Stimulated activated naive CD8-positive, alpha-beta T cell treated with anti-CD3 and anti-CD28 coated beads, Interleukin-15, amount 100 ng/mL, for 72 hours (primary cell): ENCODE measurements around the gene PRRX1.

Experiments used
- ATAC-seq: fragments of 150-1000 bp; cut with Tn5 transposase; 2 replicates; pipeline ENCODE4 v1.10.0; 2021; ENCODE audit warnings: mild to moderate bottlenecking, moderate library complexity
- DNase-seq, 2 donors: peaks; one replicate each; pipeline ENCODE4 v3.0.0; 2021 to 2022
- H3K27ac Mint-ChIP-seq, 2 donors: one replicate each; pipeline ENCODE4 v1.8.0; 2022; ENCODE audit warnings: mild to moderate bottlenecking in 2 of 2, mixed read lengths in 2 of 2, moderate library complexity in 2 of 2
- H3K27me3 Mint-ChIP-seq: one replicate; pipeline ENCODE4 v1.8.0; 2022; ENCODE audit warnings: mixed read lengths
- H3K4me1 Mint-ChIP-seq: one replicate; pipeline ENCODE4 v1.8.0; 2022; ENCODE audit warnings: mild to moderate bottlenecking, mixed read lengths
- H3K4me3 Mint-ChIP-seq, 2 donors: one replicate each; pipeline ENCODE4 v1.8.0; 2022; ENCODE audit warnings: mild to moderate bottlenecking in 2 of 2, mixed read lengths in 2 of 2, moderate library complexity in 1 of 2
- H3K9me3 Mint-ChIP-seq, 2 donors: one replicate each; pipeline ENCODE4 v1.8.0; 2022; ENCODE audit warnings: mixed read lengths in 2 of 2

Gene PRRX1

DNA sequence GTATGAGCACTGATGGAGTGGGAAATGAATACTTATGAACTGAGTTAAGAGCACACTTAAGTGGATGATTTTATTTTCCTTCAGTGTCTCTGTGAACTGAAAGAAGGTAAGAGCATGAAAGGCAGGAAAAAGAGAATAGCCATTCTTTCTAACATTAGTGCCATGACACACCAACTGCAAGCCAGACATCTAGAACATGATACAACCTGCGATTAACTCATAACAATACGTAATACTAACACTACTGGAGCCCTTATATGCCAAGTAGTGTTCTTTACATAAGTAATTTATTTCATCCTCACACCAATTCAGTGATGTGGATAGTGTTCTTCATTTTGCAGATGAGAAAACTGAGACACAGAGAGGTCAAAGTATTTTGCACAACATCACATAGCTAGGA, 56.7 kb downstream of the PRRX1 start:
- Mint-ChIP-seq H3K27ac (no peak overlapping the region), H3K4me1 (no peaks in the 10 kb centered on the region), H3K27me3 (peaks cover 7% of the 10 kb centered on the region), H3K4me3 (no peak overlapping the region), H3K9me3 (no peaks in the 10 kb centered on the region)
- ATAC-seq (no peak), DNase-seq (no peak)

DNA sequence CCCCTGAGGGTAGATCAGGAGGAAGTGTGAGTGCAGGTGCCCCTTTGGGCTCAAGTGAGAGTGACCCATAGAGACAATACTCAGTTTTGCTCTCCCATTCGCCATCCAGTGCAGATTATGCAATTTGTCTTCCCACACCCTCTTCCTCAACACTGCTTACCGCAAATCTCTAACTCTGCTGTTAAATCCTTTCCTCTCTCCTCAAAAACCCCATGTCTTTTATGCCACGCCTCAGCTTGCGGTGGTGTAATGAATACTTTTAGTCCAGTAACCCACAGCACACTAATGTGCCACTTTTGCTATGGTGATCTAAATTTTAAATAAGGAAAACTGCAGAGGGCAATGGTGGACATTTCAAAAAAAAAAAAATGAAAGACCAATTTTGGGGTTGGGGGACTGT, 57.7 kb downstream of the PRRX1 start:
- peaks cover 12% of the 10 kb centered on the region for H3K27me3 Mint-ChIP-seq
- ATAC-seq (no peak), DNase-seq (no peak)
- no peaks in the 10 kb centered on the region for H3K9me3 Mint-ChIP-seq
- H3K27ac Mint-ChIP-seq: no peak overlapping the region
- no peaks in the 10 kb centered on the region for H3K4me1 Mint-ChIP-seq
- H3K4me3 Mint-ChIP-seq: no peak overlapping the region

DNA sequence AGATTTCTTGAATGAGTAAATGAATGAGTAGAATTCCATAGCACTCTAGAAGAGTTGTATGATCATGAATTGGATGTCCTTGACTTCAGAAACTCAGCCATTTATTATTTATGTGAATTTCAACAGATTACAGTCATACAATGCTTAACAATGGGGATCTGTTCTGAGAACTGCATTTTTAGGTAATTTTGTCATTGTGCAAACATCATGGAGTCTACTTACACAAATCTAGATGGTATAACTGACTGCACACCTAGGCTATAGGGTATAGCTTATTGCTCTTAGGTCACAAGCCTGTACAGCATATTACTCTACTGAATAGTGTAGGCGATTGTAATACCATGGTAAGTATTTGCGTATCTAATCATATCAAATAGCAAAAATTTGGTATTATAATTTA, 59.6 kb downstream of the PRRX1 start:
- Mint-ChIP-seq H3K4me3 (no peak overlapping the region), H3K9me3 (no peaks in the 10 kb centered on the region), H3K27ac (no peak overlapping the region), H3K4me1 (no peaks in the 10 kb centered on the region), H3K27me3 (peaks cover 8% of the 10 kb centered on the region)
- DNase-seq (no peak), ATAC-seq (no peak)

DNA sequence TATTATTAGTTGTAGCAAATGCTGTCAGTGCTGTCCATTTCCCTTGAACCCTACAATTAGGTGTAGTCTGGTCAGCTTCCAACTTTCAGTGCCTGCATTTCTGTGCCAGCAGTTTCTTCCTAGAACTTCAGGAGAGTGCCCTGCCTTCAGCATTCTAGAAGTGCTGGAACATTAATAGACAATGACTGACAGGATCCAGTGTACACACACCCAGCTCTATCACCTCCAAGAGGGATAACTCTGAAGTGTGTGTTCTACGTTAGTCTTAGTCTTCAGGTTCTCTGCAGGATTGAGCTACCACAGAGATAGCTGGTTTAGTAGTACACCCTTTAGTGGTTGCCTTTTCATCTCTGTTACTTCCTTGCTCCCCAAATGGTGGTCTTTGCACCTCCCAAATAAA, 61.4 kb downstream of the PRRX1 start:
- Mint-ChIP-seq H3K27ac (no peak overlapping the region), H3K9me3 (no peaks in the 10 kb centered on the region), H3K4me3 (no peak overlapping the region), H3K27me3 (peaks cover 22% of the 10 kb centered on the region), H3K4me1 (no peaks in the 10 kb centered on the region)
- DNase-seq: no peak
- no peak for ATAC-seq

DNA sequence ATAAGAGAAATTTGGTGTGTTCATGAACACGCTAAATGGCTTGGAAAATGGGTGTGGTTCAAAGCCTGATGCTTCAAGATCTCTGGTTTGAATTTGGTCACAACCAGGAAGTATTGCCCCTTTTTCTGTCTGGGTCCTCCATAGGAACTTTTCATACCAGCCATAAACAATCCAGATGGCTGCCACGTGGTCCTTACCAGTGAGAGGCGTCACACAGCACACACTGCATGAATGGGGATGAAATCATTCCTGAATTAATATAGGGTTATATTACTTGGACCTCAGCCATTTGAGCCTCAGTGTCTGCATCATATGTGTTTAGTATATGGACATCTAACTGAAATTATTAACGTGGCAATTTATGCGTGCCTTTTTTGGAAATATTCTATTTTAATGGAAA, 64.0 kb downstream of the PRRX1 start:
- ATAC-seq (no peak), DNase-seq (no peak)
- Mint-ChIP-seq H3K27me3 (peaks cover 24% of the 10 kb centered on the region), H3K9me3 (no peaks in the 10 kb centered on the region), H3K4me3 (no peak overlapping the region), H3K4me1 (no peaks in the 10 kb centered on the region), H3K27ac (no peak overlapping the region)

DNA sequence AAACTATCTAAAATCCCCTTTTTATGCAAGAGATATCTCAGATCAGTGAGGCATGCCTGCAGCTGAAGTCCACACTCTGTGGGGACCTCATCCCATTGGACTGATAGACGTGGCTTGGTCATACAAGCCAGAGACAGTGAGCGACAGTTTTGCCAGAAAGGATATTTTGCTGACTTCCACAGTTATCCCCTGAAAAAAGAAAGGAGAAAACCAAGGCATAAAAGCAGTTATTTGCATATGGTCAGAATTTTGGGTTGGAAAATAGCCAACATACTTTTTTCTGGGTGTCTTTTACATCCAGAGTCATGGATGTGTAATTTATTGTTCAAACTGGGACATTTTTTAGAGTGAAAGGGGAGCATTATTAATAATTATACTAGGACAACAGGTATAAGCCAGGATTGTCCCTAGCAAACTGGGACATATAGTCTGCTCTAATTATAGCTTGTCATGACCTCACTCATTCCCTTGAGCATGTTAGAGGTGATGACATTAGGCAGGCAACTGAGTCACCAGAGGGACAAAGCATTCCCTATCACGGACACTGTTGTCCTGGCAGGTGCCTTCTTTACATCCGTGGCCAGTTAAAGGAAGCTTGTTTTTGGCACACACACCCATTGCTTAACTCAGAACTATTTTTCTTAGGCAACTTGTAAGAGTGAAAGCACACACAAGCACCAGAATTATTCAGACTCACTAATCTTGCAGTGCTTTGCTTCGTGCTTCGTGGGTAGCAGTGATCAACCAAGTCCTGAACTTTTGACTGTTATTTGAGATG, 65.5 kb downstream of the PRRX1 start:
- H3K4me3 Mint-ChIP-seq: no peak overlapping the region
- no peaks in the 10 kb centered on the region for H3K9me3 Mint-ChIP-seq
- peaks cover 24% of the 10 kb centered on the region for H3K27me3 Mint-ChIP-seq
- no peaks in the 10 kb centered on the region for H3K4me1 Mint-ChIP-seq
- ATAC-seq: no peak
- no peak overlapping the region for H3K27ac Mint-ChIP-seq
- DNase-seq: no peak

DNA sequence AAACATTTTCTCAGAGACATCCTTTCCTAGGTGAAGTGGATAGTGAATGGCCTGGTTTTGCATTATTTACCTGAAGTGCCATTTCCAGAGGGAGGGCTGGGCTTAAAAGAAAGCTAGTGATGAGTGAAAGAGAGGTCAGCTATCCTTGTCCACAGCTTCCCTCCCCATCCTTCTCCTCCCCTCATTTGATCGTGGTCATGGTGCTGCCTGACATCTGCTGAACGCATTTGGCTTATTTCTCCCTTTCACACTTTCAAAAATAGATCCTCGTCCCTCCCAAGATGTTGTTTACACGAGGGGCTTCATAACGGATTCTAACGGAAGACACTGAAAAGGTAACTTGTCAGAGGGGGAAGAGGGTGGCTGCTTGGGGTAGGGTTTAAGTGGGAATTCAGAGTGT, 66.1 kb downstream of the PRRX1 start:
- H3K27ac Mint-ChIP-seq: no peak overlapping the region
- H3K4me3 Mint-ChIP-seq: no peak overlapping the region
- ATAC-seq: no peak

DNA sequence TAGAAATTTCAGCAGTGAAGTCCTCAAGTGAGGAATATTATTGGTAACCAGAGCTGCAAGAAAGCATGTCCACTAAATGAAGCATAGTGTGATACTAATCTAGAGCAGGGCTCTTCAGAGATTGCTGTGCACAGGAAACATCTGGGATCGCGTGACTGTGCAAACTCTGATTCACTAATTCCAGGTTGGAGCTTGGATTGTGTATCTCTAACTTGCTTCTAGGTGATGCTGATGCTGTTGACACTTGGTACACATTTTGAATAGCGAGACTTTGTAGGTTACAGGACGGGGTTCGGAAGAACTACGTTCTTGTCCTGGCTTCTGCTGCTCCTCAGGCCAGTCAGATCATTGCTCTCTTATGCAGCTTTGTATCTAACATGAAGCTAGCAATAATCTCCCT, 66.5 kb downstream of the PRRX1 start:
- Mint-ChIP-seq H3K9me3 (no peaks in the 10 kb centered on the region), H3K27ac (no peak overlapping the region), H3K4me3 (no peak overlapping the region), H3K4me1 (no peaks in the 10 kb centered on the region), H3K27me3 (peaks cover 25% of the 10 kb centered on the region)
- DNase-seq (no peak), ATAC-seq (no peak)

More for the DNA sequence above, 66.1 kb downstream of the PRRX1 start:
- peaks cover 24% of the 10 kb centered on the region for H3K27me3 Mint-ChIP-seq
- no peaks in the 10 kb centered on the region for H3K4me1 Mint-ChIP-seq
- DNase-seq: no peak
- H3K9me3 Mint-ChIP-seq: no peaks in the 10 kb centered on the region

DNA sequence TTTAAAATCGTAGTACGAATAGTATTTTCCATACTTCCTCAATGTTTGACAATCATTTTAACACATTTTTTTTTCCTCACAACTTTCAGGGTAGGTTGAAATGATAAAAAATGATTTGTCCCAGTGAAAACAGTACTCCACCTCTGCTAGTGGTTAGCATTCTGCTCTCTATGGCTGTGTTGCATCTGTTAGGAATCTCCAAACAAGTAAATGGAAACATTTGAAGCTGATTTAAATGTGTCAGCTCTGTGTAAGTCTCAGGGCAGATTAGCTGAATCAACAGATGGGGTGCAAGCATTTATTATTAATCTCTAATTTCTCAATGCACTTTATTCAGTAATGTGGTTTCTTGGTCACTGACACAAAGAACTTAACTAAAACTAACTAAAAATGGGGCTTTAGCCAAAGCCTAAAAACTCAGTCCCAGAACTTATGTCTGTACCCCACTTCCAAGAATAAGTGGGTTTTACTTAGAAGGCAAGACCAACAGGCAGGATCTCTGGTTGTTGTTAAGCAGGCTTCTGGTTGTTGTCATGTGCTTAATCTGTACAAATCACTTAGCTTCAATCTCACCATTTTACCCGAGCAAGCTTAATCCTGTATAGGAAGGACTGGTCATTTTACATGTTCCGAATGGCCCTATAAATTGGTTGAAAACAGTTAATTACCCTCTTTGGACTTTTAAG, 67.8 kb downstream of the PRRX1 start:
- DNase-seq (no peak), ATAC-seq (no peak)
- H3K4me3 Mint-ChIP-seq: no peak overlapping the region
- no peaks in the 10 kb centered on the region for H3K4me1 Mint-ChIP-seq
- peaks cover 29% of the 10 kb centered on the region for H3K27me3 Mint-ChIP-seq
- H3K27ac Mint-ChIP-seq: no peak overlapping the region
- H3K9me3 Mint-ChIP-seq: no peaks in the 10 kb centered on the region

DNA sequence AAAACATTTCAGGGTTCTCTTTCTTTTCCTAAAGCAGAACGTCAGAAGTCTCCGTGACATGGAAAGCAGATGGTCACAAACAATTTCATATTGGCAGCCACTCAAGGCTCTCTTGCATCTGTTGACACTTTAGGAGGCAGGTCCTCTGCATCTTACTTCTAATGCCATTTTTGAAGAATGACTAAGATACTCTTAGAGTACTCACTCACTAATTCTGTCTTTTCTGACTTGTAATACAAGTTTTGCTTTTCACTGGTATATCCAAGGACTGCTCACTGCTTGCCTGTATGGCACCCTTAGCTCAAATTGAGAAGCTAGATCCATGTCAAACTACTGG, 68.3 kb downstream of the PRRX1 start:
- no peak overlapping the region for H3K27ac Mint-ChIP-seq
- no peak overlapping the region for H3K4me3 Mint-ChIP-seq
- H3K27me3 Mint-ChIP-seq: peaks cover 34% of the 10 kb centered on the region
- no peak for ATAC-seq
- no peaks in the 10 kb centered on the region for H3K9me3 Mint-ChIP-seq
- H3K4me1 Mint-ChIP-seq: no peaks in the 10 kb centered on the region
- no peak for DNase-seq

DNA sequence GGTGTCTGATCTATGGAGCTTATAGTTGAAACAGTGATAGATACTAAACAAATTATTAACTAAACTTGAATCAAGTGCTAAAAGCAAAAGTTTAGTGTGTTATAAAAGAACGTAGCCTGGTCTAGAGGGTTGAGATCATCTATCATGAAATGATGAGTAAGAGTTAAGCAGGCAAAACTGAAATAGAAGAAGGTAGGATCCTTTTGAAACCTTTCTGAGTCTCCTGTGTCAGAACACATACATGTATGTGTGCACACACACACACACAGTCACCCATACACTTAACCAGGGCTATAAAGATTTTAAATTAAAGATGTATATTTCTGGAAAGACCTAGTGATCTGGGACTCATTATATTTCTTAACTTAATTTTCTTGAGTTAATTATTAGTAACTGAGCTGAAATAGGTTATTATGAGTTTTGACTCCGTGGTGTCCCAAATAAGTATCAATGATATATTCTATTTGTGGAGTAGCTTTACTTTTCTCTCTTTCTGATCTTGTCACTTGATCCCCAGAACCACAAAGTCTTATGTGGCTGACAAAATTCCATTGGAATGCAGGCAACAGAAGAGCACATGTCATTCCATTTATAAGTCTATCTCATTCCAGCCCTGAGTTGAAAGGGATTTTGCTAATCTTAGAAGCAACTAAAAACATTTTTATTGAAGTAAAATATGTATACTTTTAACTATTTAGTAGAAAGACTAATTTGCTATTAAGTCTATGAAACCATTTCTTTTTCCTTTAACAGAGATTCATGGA, 70.7 kb downstream of the PRRX1 start:
- DNase-seq (no peak), ATAC-seq (no peak)
- H3K4me3 Mint-ChIP-seq: no peak overlapping the region
- peaks cover 41% of the 10 kb centered on the region for H3K27me3 Mint-ChIP-seq
- H3K4me1 Mint-ChIP-seq: no peaks in the 10 kb centered on the region
- H3K9me3 Mint-ChIP-seq: peaks cover 0 to under 1% of the 10 kb centered on the region in 2 donors
- no peak overlapping the region for H3K27ac Mint-ChIP-seq

DNA sequence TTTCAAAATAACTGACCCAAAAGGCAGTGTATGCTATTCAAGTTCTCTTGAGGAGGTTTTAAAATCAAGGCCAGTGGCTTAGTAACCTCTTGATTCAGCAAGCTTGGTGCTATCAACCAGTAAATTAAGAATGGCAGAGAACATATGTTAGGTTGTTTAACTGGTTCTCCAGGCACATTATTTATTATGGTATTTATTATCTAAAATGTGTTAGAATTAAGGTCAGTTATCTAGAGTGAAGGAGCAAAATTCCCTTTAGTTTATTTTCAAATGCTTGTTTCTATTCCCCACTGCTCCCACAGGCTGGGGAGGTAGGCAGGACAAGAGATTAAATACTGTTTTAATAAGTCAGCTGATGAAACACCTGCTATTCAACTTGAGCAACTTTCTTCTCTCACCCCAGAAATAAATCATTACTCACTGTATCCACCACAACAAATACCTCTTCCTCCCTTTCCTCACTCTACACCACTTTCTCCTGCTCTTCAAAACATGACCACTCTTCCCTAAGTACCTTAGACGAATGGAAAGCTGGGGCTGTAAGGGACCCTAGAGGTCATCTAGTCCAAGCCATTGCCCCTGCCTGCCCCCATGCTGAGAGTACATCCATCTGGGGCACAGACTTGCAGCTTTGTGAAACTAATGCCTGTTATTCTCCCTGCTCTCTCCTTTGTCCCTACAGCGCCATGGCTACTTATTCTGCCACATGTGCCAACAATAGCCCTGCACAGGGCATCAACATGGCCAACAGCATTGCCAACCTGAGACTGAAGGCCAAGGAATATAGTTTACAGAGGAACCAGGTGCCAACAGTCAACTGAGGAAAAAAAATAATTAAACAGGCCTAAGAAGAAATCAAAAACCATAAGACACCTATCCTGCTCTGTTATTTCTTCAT, 71.7 kb downstream of the PRRX1 start:
- H3K9me3 Mint-ChIP-seq: peaks cover 0 to 5% of the 10 kb centered on the region in 2 donors
- peaks cover 33% of the 10 kb centered on the region for H3K27me3 Mint-ChIP-seq
- no peak overlapping the region for H3K4me3 Mint-ChIP-seq
- ATAC-seq (no peak), DNase-seq (no peak)
- no peaks in the 10 kb centered on the region for H3K4me1 Mint-ChIP-seq
- no peak overlapping the region for H3K27ac Mint-ChIP-seq

DNA sequence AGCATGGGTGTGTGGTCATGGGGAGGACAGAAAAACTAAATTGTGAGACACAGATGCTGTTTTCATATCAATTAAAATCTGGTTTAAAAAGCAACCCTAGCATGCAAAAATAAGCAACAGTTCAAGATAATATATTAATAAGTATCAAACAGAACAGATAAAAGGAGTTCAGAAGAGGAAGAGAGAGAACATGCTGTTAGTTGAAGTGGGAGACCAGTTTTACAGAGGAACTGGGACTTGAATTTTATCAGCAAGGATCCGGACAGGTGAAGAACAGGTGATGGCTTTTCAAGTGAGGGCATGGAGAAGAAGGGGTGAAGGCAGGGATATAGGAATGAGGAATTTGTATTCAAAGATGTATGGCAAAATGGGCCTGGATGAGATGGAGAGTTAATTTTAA, 75.9 kb downstream of the PRRX1 start:
- DNase-seq (no peak), ATAC-seq (no peak)
- no peaks in the 10 kb centered on the region for H3K4me1 Mint-ChIP-seq
- H3K4me3 Mint-ChIP-seq: no peak overlapping the region
- H3K27me3 Mint-ChIP-seq: peaks cover 33% of the 10 kb centered on the region
- H3K9me3 Mint-ChIP-seq: peaks cover 10 to 22% of the 10 kb centered on the region in 2 donors
- no peak overlapping the region for H3K27ac Mint-ChIP-seq

DNA sequence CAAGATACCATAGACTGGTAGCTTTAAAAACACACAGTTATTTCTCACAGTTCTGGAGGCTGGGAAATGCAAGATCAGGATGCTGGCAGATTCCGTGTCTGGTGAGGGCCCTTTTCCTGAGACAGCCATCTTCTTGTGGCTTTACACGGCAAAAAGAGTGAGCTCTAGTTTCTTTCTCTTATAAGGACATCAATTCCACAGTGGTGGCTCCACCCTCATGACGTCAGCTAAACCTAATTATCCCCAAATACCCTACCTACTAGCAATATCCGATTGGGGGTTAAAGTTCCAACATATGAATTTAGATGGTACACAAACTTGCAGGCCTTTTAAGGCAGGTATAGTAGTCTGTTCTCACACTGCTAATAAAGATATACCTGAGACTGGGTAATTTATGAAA, 77.7 kb downstream of the PRRX1 start:
- peaks cover 10 to 22% of the 10 kb centered on the region in 2 donors for H3K9me3 Mint-ChIP-seq
- DNase-seq (no peak), ATAC-seq (no peak)
- peaks cover 20% of the 10 kb centered on the region for H3K27me3 Mint-ChIP-seq
- H3K27ac Mint-ChIP-seq: no peak overlapping the region
- H3K4me3 Mint-ChIP-seq: no peak overlapping the region
- H3K4me1 Mint-ChIP-seq: no peaks in the 10 kb centered on the region

DNA sequence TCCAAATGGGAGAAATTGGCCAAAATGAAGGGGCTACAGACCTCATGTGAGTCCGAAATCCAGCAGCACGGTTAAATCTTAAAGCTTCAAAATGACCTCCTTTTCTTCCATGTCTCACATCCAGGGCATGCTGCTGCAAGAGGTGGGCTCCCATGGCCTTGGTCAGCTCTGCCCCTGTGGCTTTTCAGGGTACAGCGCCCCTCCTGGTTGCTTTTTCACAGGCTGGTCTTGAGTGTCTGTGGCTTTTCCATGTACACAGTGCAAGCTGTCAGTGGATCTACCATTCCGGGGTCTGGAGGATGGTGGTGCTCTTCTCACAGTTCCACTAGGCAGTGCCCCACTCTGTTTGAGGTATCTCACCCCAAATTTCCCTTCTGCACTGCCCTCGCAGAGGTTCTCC, 78.7 kb downstream of the PRRX1 start:
- H3K9me3 Mint-ChIP-seq: peaks cover 10 to 22% of the 10 kb centered on the region in 2 donors
- no peaks in the 10 kb centered on the region for H3K4me1 Mint-ChIP-seq
- H3K4me3 Mint-ChIP-seq: no peak overlapping the region
- DNase-seq: no peak
- peaks cover 11% of the 10 kb centered on the region for H3K27me3 Mint-ChIP-seq
- peak overlapping the region in 1 of 2 donors; percentile 84 for H3K27ac Mint-ChIP-seq
- ATAC-seq: no peak
